Pancreas (tissue), 10 donors: ENCODE data around the gene HRH1. TPM values are rescaled to one million over a fixed set of nuclear protein-coding genes. Genes with fewer than 3 reads are reported as not detected.
"Not testable (repeated sequence)": the region's sequence is repeated elsewhere in the genome, so short reads cannot be mapped to it uniquely, and the experiment has no call there.

Experiments used
- ATAC-seq, 4 donors: fragments of 200-7000 bp; cut with Tn5 transposase; one replicate each; pipeline versions ENCODE4 v1.8.0 to v1.9.1; 2020; ENCODE audit warnings: mild to moderate bottlenecking in 4 of 4, moderate library complexity in 4 of 4
- DNase-seq, 6 donors: peaks; one replicate each; pipeline ENCODE4 v3.0.0-alpha.2; 2020
- FAIRE-seq: peaks from 2 replicates; lab custom pipeline; 2012; peaks lifted over from hg19 to GRCh38; lab: Jason Lieb, UNC
- H3K27ac ChIP-seq, 4 donors: fragments of 200-600 bp; sonication (generic); 1 replicate in 3 of 4; 2 replicates in 1 of 4; pipeline versions ENCODE4 v1.5.0 to v1.8.0; 2020
- H3K27me3 ChIP-seq, 4 donors: fragments of 200-600 bp; one replicate each; pipeline ENCODE4 v1.8.0; 2021
- H3K36me3 ChIP-seq, 3 donors: fragments of 200-600 bp; sonication (generic) in 1 of 3; one replicate each; pipeline versions ENCODE4 v1.5.0 to v1.8.0; 2020 to 2021
- H3K4me1 ChIP-seq, 3 donors: fragments of 200-600 bp; one replicate each; pipeline ENCODE4 v1.8.0; 2021
- H3K4me3 ChIP-seq, 4 donors: fragments of 200-600 bp; sonication (generic) in 2 of 4; one replicate each; pipeline versions ENCODE4 v1.5.0 to v1.8.0; 2020 to 2021
- H3K9me3 ChIP-seq, 4 donors: fragments of 200-600 bp; one replicate each; pipeline ENCODE4 v1.8.0; 2021
- CTCF ChIP-seq, 4 donors: fragments of 200-600 bp; sonication (generic) in 3 of 4; IDR thresholded peaks; one replicate each; pipeline versions ENCODE4 v1.5.0 to v1.8.0; 2021; ENCODE audit warnings: antibody characterized with exemption in 4 of 4
- WGBS, 2 donors: extraction: QIAGEN DNeasy Blood & Tissue Kit; methylation state at CpG; one replicate each; pipeline ENCODE4 v1.1.7; 2013; 5-methylcytosine and 5-hydroxymethylcytosine counted together
- intact Hi-C, 3 donors: fragments of 100-400 bp; cut with DNase I; formaldehyde crosslinking; loops; one replicate each; pipeline versions ENCODE4 v1.11.1 to v1.14.2; 2022
- polyA plus RNA-seq, 2 donors: library from polyadenylated mRNA; stranded (reverse); fragments of 200-250 nt; gene quantifications; one replicate each; pipeline ENCODE4 v1.2.3, GENCODE V29; 2013
- total RNA-seq, 6 donors: library from RNA; stranded (reverse); fragmentation: NEBNext Ultra II Directional in 4 of 6; extraction: Animal tissue kit (Norgen Biotek cat#: 25700) in 4 of 6; gene quantifications; one replicate each; pipeline versions ENCODE4 v1.2.1 to v1.2.4, GENCODE V29; 2021 to 2023
- donor health status: healthy with polysubstance abuse.
- donor health status: DM: no; HTN: no; CAD: no; lungs with moderate emphysema.
- donor health status: DM: no; HTN: no; CAD: no.
- donor health status: control.
- donor health status: control.
- donor health status: Bipolar disorder and iron deficiency.
- donor health status: DM: yes; HTN: yes; CAD: no.
- donor health status: DM: no; HTN: no; CAD: no.
- donor health status: DM: no; HTN: no; CAD: no.
- donor health status: DM: yes; HTN: yes; CAD: no.

HRH1 gene
- total and polyA plus RNA-seq, 8 donors: 0.16 to 1.3 (median 0.25) TPM

GRCh38 chr3:11199902-11200845 is 45.9 kb downstream of the HRH1 start:
- Histone ChIP-seq H3K4me3 (no peak overlapping the region), H3K27ac (no peak overlapping the region), H3K4me1 (no peaks in the 10 kb centered on the region), H3K36me3 (no peaks in the 10 kb centered on the region), H3K9me3 (no peaks in the 10 kb centered on the region), H3K27me3 (no peaks in the 10 kb centered on the region)
- intact Hi-C loops: no loop called here
- ATAC-seq (no peak), DNase-seq (no peak), FAIRE-seq (no peak)
- 71 to 79% methylated on average over 5 of the region's 5 CpGs for WGBS, 2 donors
- no peak for TF ChIP-seq CTCF (IDR thresholded peaks at IDR 0.05)

- WGBS, 2 donors: 56 to 63% methylated on average over 7 of the region's 7 CpGs
- no peak for DNase-seq
- Histone ChIP-seq H3K27ac (no peak overlapping the region), H3K27me3 (no peaks in the 10 kb centered on the region), H3K9me3 (no peaks in the 10 kb centered on the region), H3K4me3 (no peak overlapping the region), H3K36me3 (no peaks in the 10 kb centered on the region), H3K4me1 (no peaks in the 10 kb centered on the region)
- TF ChIP-seq CTCF (IDR thresholded peaks at IDR 0.05): no peak
- peak in 1 of 4 donors; percentile 16 for ATAC-seq
- intact Hi-C loops: no loop called here
- no peak for FAIRE-seq
Observed at GRCh38 chr3:11201251-11202019, 47.1 kb downstream of the HRH1 start.

- 65 to 66% methylated on average over 2 of the region's 2 CpGs for whole genome bisulfite sequencing, 2 donors
- no peak for DNase-seq
- TF ChIP-seq CTCF (IDR thresholded peaks at IDR 0.05): no peak
- Histone ChIP-seq H3K36me3 (no peaks in the 10 kb centered on the region), H3K27me3 (no peaks in the 10 kb centered on the region), H3K4me3 (no peak overlapping the region), H3K4me1 (no peaks in the 10 kb centered on the region), H3K9me3 (no peaks in the 10 kb centered on the region), H3K27ac (no peak overlapping the region)
- ATAC-seq: no peak
- no peak for FAIRE-seq
- intact Hi-C loops: no loop called here
Observed at GRCh38 chr3:11203961-11204360, 49.7 kb downstream of the HRH1 start.

- H3K27ac ChIP-seq: no peak overlapping the region
- WGBS, 2 donors: 50 to 51% methylated on average over 10 of the region's 10 CpGs
Observed at GRCh38 chr3:11204697-11205348, 50.5 kb downstream of the HRH1 start.

GRCh38 chr3:11205881-11206280 is 51.6 kb downstream of the HRH1 start:
- H3K36me3 ChIP-seq, H3K27ac ChIP-seq, H3K27me3 ChIP-seq, H3K4me1 ChIP-seq, H3K9me3 ChIP-seq, ATAC-seq, H3K4me3 ChIP-seq, DNase-seq, intact Hi-C loops, FAIRE-seq: not testable (repeated sequence)
- 79 to 88% methylated on average over 14 of the region's 14 CpGs for WGBS, 2 donors

More at GRCh38 chr3:11204697-11205348, 50.5 kb downstream of the HRH1 start:
- no peaks in the 10 kb centered on the region for H3K4me1 ChIP-seq
- DNase-seq (no peak), ATAC-seq (no peak), FAIRE-seq (no peak)
- no peaks in the 10 kb centered on the region for H3K36me3 ChIP-seq
- H3K9me3 ChIP-seq: no peaks in the 10 kb centered on the region
- H3K4me3 ChIP-seq: no peak overlapping the region
- no peaks in the 10 kb centered on the region for H3K27me3 ChIP-seq
- TF ChIP-seq CTCF (IDR thresholded peaks at IDR 0.05): no peak
- intact Hi-C loops: no loop called here
